IPS-18c (cell line): Measurements from ENCODE around the gene SP100.

Experiments used
- H3K4me3 ChIP-seq: 2 replicates; pipeline ENCODE4 v1.7.0; 2013; ENCODE audit warnings: low read depth, mild to moderate bottlenecking, low read length, moderate library complexity; ENCODE audit not compliant: insufficient read depth
- H3K9me3 ChIP-seq: one replicate; pipeline ENCODE4 v1.6.1; 2013; ENCODE audit warnings: mild to moderate bottlenecking, low read length, moderate library complexity; ENCODE audit not compliant: control insufficient read depth, insufficient read depth

Gene SP100

DNA sequence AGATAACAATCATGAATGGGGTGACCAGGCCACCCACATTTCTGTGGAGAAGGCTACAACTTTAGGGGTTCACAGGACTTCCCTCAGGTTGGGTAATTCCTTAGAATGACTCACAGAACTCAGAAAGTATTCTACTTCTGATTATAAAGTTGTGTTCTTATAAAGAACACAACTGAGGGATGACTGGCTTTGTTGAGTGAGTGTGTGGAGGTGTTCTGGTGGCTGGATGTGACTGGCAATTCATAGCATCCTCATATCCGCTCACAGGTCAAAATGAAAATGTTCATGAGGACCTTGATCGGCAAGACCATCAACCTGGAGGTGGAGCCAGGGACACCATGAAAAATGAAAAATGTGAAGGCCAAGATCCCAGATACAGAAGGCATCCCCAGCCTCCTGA lies 153.3 kb downstream of the SP100 start:
- Histone ChIP-seq H3K4me3 (no peak overlapping the region), H3K9me3 (peaks cover 5% of the 10 kb centered on the region)

- Histone ChIP-seq H3K9me3 (peaks cover 5% of the 10 kb centered on the region), H3K4me3 (no peak overlapping the region)
These were observed 155.0 kb downstream of the SP100 start for GRCh38 chr2:230570987-230571386.

GRCh38 chr2:230575642-230576324 lies 159.8 kb downstream of the SP100 start:
- Histone ChIP-seq H3K4me3 (no peak overlapping the region), H3K9me3 (peaks cover 3% of the 10 kb centered on the region)

- Histone ChIP-seq H3K4me3 (no peak overlapping the region), H3K9me3 (no peaks in the 10 kb centered on the region)
These were observed 161.1 kb downstream of the SP100 start for GRCh38 chr2:230577114-230577513.

DNA sequence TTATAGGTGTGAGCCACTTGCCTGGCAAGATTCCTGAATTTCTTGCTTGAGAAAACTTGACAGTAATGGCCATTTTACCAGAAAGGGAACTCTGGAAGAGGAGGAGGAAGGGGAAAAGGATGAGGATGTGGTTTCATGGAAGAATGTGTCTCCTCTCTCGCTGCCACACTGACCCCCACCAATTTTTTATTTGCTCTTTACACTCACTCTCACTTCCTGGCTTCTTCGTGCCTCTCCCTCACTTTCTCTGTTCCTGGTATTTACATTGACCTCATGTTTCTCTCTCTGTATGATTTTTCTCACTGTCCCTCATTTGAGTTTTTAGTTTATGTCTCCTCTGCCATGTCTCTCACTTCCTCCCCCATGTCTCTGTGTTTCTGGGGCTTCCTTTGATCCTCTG lies 162.1 kb downstream of the SP100 start:
- H3K4me3 ChIP-seq = no peak overlapping the region

DNA sequence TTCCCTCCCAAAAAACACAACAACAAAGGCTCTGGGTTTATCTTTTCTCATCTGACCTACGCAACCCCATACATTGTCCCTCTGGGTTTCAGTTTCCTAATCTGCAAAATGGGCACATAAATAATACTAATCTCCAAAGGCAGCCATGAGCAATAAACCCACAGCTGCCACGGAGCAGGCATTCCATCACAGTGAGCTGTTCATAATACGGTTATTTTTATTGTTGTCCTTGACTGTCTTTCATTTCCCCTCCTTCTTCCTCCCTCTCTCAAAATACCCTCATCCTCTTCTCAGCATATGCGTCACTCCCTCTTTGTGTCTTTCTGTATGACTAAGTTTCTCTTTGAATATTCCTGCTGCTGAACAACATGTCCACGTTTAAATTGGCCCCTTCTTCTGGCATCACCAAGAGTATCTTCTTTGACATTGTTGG lies 166.9 kb downstream of the SP100 start:
- H3K4me3 ChIP-seq = no peak overlapping the region

More for the DNA sequence above, 162.1 kb downstream of the SP100 start:
- H3K9me3 ChIP-seq = no peaks in the 10 kb centered on the region

DNA sequence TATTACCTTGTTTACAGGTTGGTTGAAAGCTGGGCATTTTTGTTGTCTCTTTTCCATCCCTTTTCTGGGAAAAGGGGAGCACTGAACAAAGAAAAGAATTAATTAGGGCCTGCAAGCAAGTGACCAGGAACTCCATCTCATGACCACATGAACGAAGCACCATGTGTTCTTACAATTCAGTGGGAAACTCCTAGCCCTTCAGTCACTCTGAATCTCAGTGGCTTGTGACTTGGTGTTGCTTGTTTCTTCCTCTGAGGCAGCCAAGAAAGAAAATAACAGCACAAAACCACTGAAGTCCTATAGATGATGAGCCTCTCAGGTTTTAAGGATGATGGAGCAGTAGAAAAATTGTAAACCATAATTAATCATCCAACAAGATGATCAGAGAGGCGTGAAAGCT lies 167.6 kb downstream of the SP100 start:
- Histone ChIP-seq H3K4me3 (no peak overlapping the region), H3K9me3 (no peaks in the 10 kb centered on the region)

More for the DNA sequence above, 166.9 kb downstream of the SP100 start:
- no peaks in the 10 kb centered on the region for H3K9me3 ChIP-seq

- no peaks in the 10 kb centered on the region for H3K9me3 ChIP-seq
- H3K4me3 ChIP-seq = no peak overlapping the region
These were observed 170.5 kb downstream of the SP100 start for GRCh38 chr2:230586328-230586982.

GRCh38 chr2:230589025-230589424 lies 173.0 kb downstream of the SP100 start:
- Histone ChIP-seq H3K4me3 (no peak overlapping the region), H3K9me3 (no peaks in the 10 kb centered on the region)

GRCh38 chr2:230589497-230590015 lies 173.6 kb downstream of the SP100 start:
- Histone ChIP-seq H3K4me3 (no peak overlapping the region), H3K9me3 (no peaks in the 10 kb centered on the region)

DNA sequence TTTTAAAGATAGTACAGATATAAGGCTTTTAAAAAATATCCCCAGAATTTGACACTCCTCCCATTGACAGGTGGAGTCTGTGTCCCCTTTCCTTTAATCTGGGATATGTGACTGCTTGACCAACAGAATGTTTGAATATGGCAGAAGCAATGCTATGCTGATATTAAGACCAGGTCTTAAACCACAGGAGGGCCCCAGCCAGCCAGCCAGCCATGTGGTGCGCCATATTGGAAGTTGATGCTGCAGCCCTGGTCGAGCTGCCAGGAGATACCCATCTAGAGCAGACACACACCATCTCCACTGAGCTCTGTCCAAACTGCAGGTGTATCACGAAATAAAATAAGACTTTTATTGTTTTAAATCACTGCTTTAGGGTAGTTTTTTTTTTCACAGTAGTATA lies 174.3 kb downstream of the SP100 start:
- Histone ChIP-seq H3K9me3 (no peaks in the 10 kb centered on the region), H3K4me3 (no peak overlapping the region)

GRCh38 chr2:230591850-230592249 lies 175.8 kb downstream of the SP100 start:
- no peaks in the 10 kb centered on the region for H3K9me3 ChIP-seq
- H3K4me3 ChIP-seq = no peak overlapping the region

DNA sequence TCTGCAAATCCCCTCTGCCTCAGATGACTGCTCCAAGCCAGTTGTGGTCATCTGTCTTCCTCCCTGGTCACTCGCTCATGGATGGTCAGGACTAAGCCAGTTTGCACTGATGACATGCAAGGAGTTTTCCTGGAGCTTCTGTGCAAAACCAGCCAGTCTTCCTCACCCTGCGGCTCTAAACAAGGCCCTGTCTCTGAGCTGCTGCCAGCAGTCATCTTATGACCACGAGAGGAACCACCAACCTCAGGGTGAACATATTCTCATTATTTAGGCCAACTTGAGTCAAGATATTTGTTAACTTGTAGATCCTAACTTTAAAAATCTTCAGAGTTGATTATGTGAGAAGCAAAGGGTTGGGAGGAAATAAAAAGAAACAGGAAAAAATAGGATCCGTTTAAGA lies 176.8 kb downstream of the SP100 start:
- H3K9me3 ChIP-seq = no peaks in the 10 kb centered on the region

More for the DNA sequence above, 176.8 kb downstream of the SP100 start:
- no peak overlapping the region for H3K4me3 ChIP-seq
